HepG2 (cell line): ENCODE data around the gene ZNF222. TPM values are rescaled to one million over a fixed set of nuclear protein-coding genes. Genes with fewer than 3 reads are reported as not detected.
A peak's percentile ranks its signal among the peaks of the same experiment; 100 is the strongest.

Experiments
- ATAC-seq: fragments of 200-7000 bp; cut with Tn5 transposase; 3 replicates; pipeline ENCODE4 v1.9.1; 2020; ENCODE audit warnings: mild to moderate bottlenecking, moderate library complexity
- BruUV-seq: library from RNA; stranded (reverse); fragments of 400-500 nt; replicated peaks from 2 replicates; lab custom pipeline; 2021; lab: Mats Ljungman, UMichigan
- CTCF ChIA-PET: fragments of 300-600 bp; formaldehyde crosslinking; extraction: SDS; loops from one replicate; lab custom pipeline; 2021; ENCODE audit warnings: low total read pairs, inconsistent platforms, low intra/inter-chr PET ratio; lab: Yijun Ruan, JAX
- POLR2A ChIA-PET: fragments of 350-600 bp; sonication (Branson Sonifier 250); formaldehyde crosslinking; loops from one replicate; lab custom pipeline; 2020; ENCODE audit warnings: antibody characterized with exemption, inconsistent platforms; lab: Yijun Ruan, JAX
- DNase-seq: peaks from one replicate; pipeline ENCODE4 v3.0.0-alpha.2; 2015; ENCODE audit warnings: low spot score
- FAIRE-seq: peaks from 3 replicates; lab custom pipeline; 2011; peaks lifted over from hg19 to GRCh38; lab: Jason Lieb, UNC
- H2AFZ ChIP-seq: one replicate; pipeline ENCODE4 v1.6.1; 2011; ENCODE audit warnings: low read length, inconsistent platforms
- H3K27ac ChIP-seq: fragments of 300-600 bp; 3 replicates; pipeline ENCODE4 v1.8.0; 2011; ENCODE audit warnings: mixed run types, mild to moderate bottlenecking, mixed read lengths, low read length, inconsistent platforms; ENCODE audit not compliant: insufficient read depth; ENCODE audit errors: extremely low read length
- H3K27me3 ChIP-seq, 2 experiments: fragments of 200-600 bp in 1 of 2; 2 replicates in 1 of 2; 3 replicates in 1 of 2; pipeline versions ENCODE4 v1.6.0 to v1.8.0; 2011; ENCODE audit warnings: low read length in 2 of 2, mild to moderate bottlenecking in 2 of 2, moderate library complexity in 2 of 2, inconsistent platforms in 1 of 2; ENCODE audit not compliant: insufficient read depth in 2 of 2, control insufficient read depth in 1 of 2
- H3K36me3 ChIP-seq, 2 experiments: fragments of 200-600 bp in 1 of 2; replicated peaks in 1 of 2; 2 replicates in 1 of 2; 3 replicates in 1 of 2; pipeline versions ENCODE4 v1.5.1 to v1.8.0; 2011; ENCODE audit warnings: low read length in 2 of 2, inconsistent platforms in 1 of 2; ENCODE audit not compliant: insufficient read depth in 2 of 2, control insufficient read depth in 1 of 2
- H3K4me1 ChIP-seq: 2 replicates; pipeline ENCODE4 v1.5.1; 2012; ENCODE audit warnings: low read length, inconsistent platforms; ENCODE audit not compliant: insufficient read depth
- H3K4me2 ChIP-seq: 2 replicates; pipeline ENCODE4 v1.6.0; 2011; ENCODE audit warnings: low read depth, low read length, inconsistent platforms
- H3K4me3 ChIP-seq, 3 experiments: fragments of 200-600 bp in 1 of 3; sonication (generic), shearing (Covaris generic) in 1 of 3; replicated peaks in 1 of 3; 2 replicates each; pipeline ENCODE4 v1.5.1; 2011 to 2016; ENCODE audit warnings: low read length in 3 of 3, inconsistent platforms in 2 of 3, low read depth in 2 of 3, mild to moderate bottlenecking in 2 of 3, control low read depth in 1 of 3, mixed read lengths in 1 of 3; ENCODE audit not compliant: insufficient read depth in 1 of 3
- H3K79me2 ChIP-seq: one replicate; pipeline ENCODE4 v1.6.1; 2011; ENCODE audit warnings: low read length, inconsistent platforms; ENCODE audit not compliant: insufficient read depth
- H3K9ac ChIP-seq: 2 replicates; pipeline ENCODE4 v1.6.0; 2011; ENCODE audit warnings: mild to moderate bottlenecking, low read depth, low read length, inconsistent platforms; ENCODE audit not compliant: insufficient read depth
- H3K9me3 ChIP-seq: 2 replicates; pipeline ENCODE4 v1.5.1; 2012; ENCODE audit warnings: mild to moderate bottlenecking, low read length
- H4K20me1 ChIP-seq: 2 replicates; pipeline ENCODE4 v1.6.0; 2011; ENCODE audit warnings: inconsistent platforms, mild to moderate bottlenecking, low read length, moderate library complexity; ENCODE audit not compliant: insufficient read depth
- AGO1 ChIP-seq: fragments of 200-400 bp; formaldehyde crosslinking; IDR thresholded peaks from 2 replicates; pipeline ENCODE4 v1.6.1; 2017; ENCODE audit warnings: mild to moderate bottlenecking, low read depth, low read length, moderate library complexity; ENCODE audit not compliant: poor library complexity, severe bottlenecking
- DDIT3 ChIP-seq: sonication (generic); formaldehyde crosslinking; IDR thresholded peaks from 2 replicates; pipeline ENCODE4 v1.4.0; 2020; ENCODE audit warnings: mild to moderate bottlenecking, missing genetic modification reagents
- EP300 ChIP-seq, 3 experiments: sonication (generic) in 1 of 3; formaldehyde crosslinking in 1 of 3; IDR thresholded peaks; 2 replicates each; pipeline versions ENCODE4 v1.5.1 to v1.6.1; 2011 to 2020; ENCODE audit warnings: low read depth in 2 of 3, low read length in 2 of 3, borderline replicate concordance in 1 of 3, improper control_type of control experiment in 1 of 3, mild to moderate bottlenecking in 1 of 3, missing genetic modification reagents in 1 of 3, moderate library complexity in 1 of 3
- IRF9 ChIP-seq: sonication (generic); formaldehyde crosslinking; IDR thresholded peaks from 2 replicates; pipeline ENCODE4 v1.8.0; 2022; ENCODE audit warnings: missing genetic modification reagents, mild to moderate bottlenecking, borderline replicate concordance
- KLF16 ChIP-seq, 2 experiments: sonication (generic) in 1 of 2; formaldehyde crosslinking in 1 of 2; IDR thresholded peaks; 2 replicates each; pipeline versions ENCODE4 v1.6.1 to v1.8.0; 2016 to 2023; ENCODE audit warnings: missing genetic modification reagents in 2 of 2, missing compliant biosample characterization in 1 of 2
- MYC ChIP-seq: sonication (generic); formaldehyde crosslinking; IDR thresholded peaks from 2 replicates; pipeline ENCODE4 v1.9.0; 2021; ENCODE audit warnings: missing genetic modification reagents, borderline replicate concordance
- NAIF1 ChIP-seq: sonication (generic); formaldehyde crosslinking; IDR thresholded peaks from 2 replicates; pipeline ENCODE4 v1.5.0; 2020; ENCODE audit warnings: mild to moderate bottlenecking, missing genetic modification reagents, borderline replicate concordance
- NCOA2 ChIP-seq: sonication (generic); formaldehyde crosslinking; IDR thresholded peaks from 2 replicates; pipeline ENCODE4 v1.8.0; 2022; ENCODE audit warnings: inconsistent platforms
- PRDM4 ChIP-seq: sonication (generic); formaldehyde crosslinking; IDR thresholded peaks from 2 replicates; pipeline ENCODE4 v1.9.0; 2021; ENCODE audit warnings: missing genetic modification reagents, borderline replicate concordance
- RBM22 ChIP-seq: fragments of 200-400 bp; formaldehyde crosslinking; optimal IDR thresholded peaks from 2 replicates; pipeline ENCODE3; 2017; ENCODE audit warnings: mild to moderate bottlenecking, low read length, moderate library complexity
- RFX5 ChIP-seq: IDR thresholded peaks from 2 replicates; pipeline ENCODE4 v1.6.1; 2011; ENCODE audit warnings: low read depth, low read length, improper control_type of control experiment
- RFXANK ChIP-seq: IDR thresholded peaks from 2 replicates; pipeline ENCODE4 v1.6.1; 2016
- RFXAP ChIP-seq: sonication (generic); formaldehyde crosslinking; IDR thresholded peaks from 2 replicates; pipeline ENCODE4 v1.4.0; 2020; ENCODE audit warnings: missing genetic modification reagents, borderline replicate concordance
- SRY ChIP-seq: sonication (generic); formaldehyde crosslinking; IDR thresholded peaks from 2 replicates; pipeline ENCODE4 v1.8.0; 2022; ENCODE audit warnings: mild to moderate bottlenecking, missing genetic modification reagents
- TBX3 ChIP-seq: fragments of 450-650 bp; IDR thresholded peaks from 2 replicates; pipeline ENCODE4 v1.6.1; 2017; ENCODE audit warnings: antibody characterized with exemption, mild to moderate bottlenecking, inconsistent platforms, borderline replicate concordance
- TCF12 ChIP-seq, 2 experiments: fragments of 450-650 bp in 1 of 2; sonication (generic) in 1 of 2; formaldehyde crosslinking in 1 of 2; IDR thresholded peaks; 2 replicates each; pipeline versions ENCODE4 v1.6.1 to v1.8.0; 2017 to 2022; ENCODE audit warnings: antibody characterized with exemption in 1 of 2, mild to moderate bottlenecking in 1 of 2, missing genetic modification reagents in 1 of 2, moderate library complexity in 1 of 2
- TMF1 ChIP-seq: sonication (generic); formaldehyde crosslinking; IDR thresholded peaks from 2 replicates; pipeline ENCODE4 v1.8.1; 2022; ENCODE audit warnings: low read depth, missing genetic modification reagents
- ZNF460 ChIP-seq: sonication (generic); formaldehyde crosslinking; IDR thresholded peaks from 2 replicates; pipeline ENCODE4 v1.5.1; 2020; ENCODE audit warnings: missing genetic modification reagents, mild to moderate bottlenecking, borderline replicate concordance
- ZNF713 ChIP-seq: sonication (generic); formaldehyde crosslinking; IDR thresholded peaks from 2 replicates; pipeline ENCODE4 v1.4.0; 2020; ENCODE audit warnings: mild to moderate bottlenecking, missing genetic modification reagents
- ZSCAN12 ChIP-seq: sonication (generic); formaldehyde crosslinking; IDR thresholded peaks from 2 replicates; pipeline ENCODE4 v1.9.0; 2021; ENCODE audit warnings: mild to moderate bottlenecking, missing genetic modification reagents
- WGBS: methylation state at CpG from one replicate; pipeline ENCODE4 v1.1.6; 2017; ENCODE audit warnings: low lambda C conversion rate; 5-methylcytosine and 5-hydroxymethylcytosine counted together
- in situ Hi-C: cut with HindIII; loops from 2 replicates; pipeline ENCODE4 v1.10.0; 2017; ENCODE audit warnings: low pct_unique_long_range_greater_than_20kb; ENCODE audit not compliant: extremely low pct_ligation_motif_present
- intact Hi-C: fragments of 100-400 bp; cut with micrococcal nuclease; formaldehyde crosslinking; loops from one replicate; pipeline ENCODE4 v1.10.0; 2022; ENCODE audit not compliant: unreplicated experiment
- polyA plus RNA-seq, 8 experiments: library from polyadenylated mRNA; depleted of rRNA in 3 of 8; stranded (reverse) in 7 of 8; unstranded in 1 of 8; fragments of >200 nt; fragmentation: Illumina TruSeq in 4 of 8; extraction: Trizol in 4 of 8; gene quantifications; 2 replicates each; pipeline versions ENCODE4 v1.2.1 to v1.2.3, GENCODE V29; 2011 to 2016; ENCODE audit warnings: low read depth in 4 of 8, missing spikeins in 1 of 8, mixed read lengths in 1 of 8; ENCODE audit not compliant: insufficient read depth in 1 of 8
- total RNA-seq, 5 experiments: library from RNA; depleted of rRNA; stranded (reverse); fragments of >200 nt; fragmentation: Illumina TruSeq; extraction: Trizol; gene quantifications; 2 replicates each; pipeline ENCODE4 v1.2.3, GENCODE V29; 2016; ENCODE audit warnings: low read depth in 1 of 5

The ZNF222 gene
- total and polyA plus RNA-seq, 2 of the 13 experiments (the other 11 are each of a cell fraction or from before 2014, with no cell fraction given): 2.2 to 6.2 TPM

- H3K27me3 ChIP-seq: no peaks in the 10 kb centered on the region; a peak in 1 of 5 replicates
- ATAC-seq (peak; percentile 99), DNase-seq (peak; percentile 84), FAIRE-seq (peak; percentile 78)
- peak within 1 kb of the TSS; percentile 66 for H3K9ac ChIP-seq
- no peaks in the 10 kb centered on the region for H3K9me3 ChIP-seq
- in situ Hi-C loops (no loop called here), intact Hi-C loops (loop anchor here (1.0 to 10.0 kb wide), 3 partner anchors 22 to 117 kb away; partner anchors contain the start of genes ZNF221, ZNF224 and ZNF230)
- no peaks in the 10 kb centered on the region for H3K79me2 ChIP-seq
- CTCF ChIA-PET: no interaction called here
- 2% methylated on average over 21 of the region's 40 CpGs for WGBS
- peaks cover 17% of the 10 kb centered on the region for H3K4me1 ChIP-seq
- H3K36me3 ChIP-seq: 0 out of 5 replicates have a peak, but pooled peaks cover 0 to 3% of the 10 kb centered on the region in 2 experiments
- BruUV-seq: no TSS peak
- peak within 1 kb of the TSS; percentile 55 for H3K27ac ChIP-seq
- H4K20me1 ChIP-seq: no peaks in the 10 kb centered on the region
- H3K4me2 ChIP-seq: peak within 1 kb of the TSS; percentile 91
- H3K4me3 ChIP-seq: peak within 1 kb of the TSS; percentile 70 to 90 (median 83)
- H2AFZ ChIP-seq: peak within 1 kb of the TSS; percentile 95
- POLR2A ChIA-PET: interaction anchor here (0.7 kb wide), 1 partner anchor 171 kb away, joined by 3 read pairs; no protein-coding TSS in a partner anchor
- TF ChIP-seq SRY (CRISPR knock-in tag) (peak; percentile 75), RFXANK (no peak), ZSCAN12 (CRISPR knock-in tag) (no peak), TMF1 (CRISPR knock-in tag) (no peak), RBM22 (no peak), ZNF713 (CRISPR knock-in tag) (no peak), TBX3 (no peak), RFXAP (no peak; the same call in 1 of the 2 replicates), PRDM4 (CRISPR knock-in tag) (no peak), EP300 (IDR thresholded peaks at IDR 0.05; ENCODE audit: low read depth in 2 of 2, low read length in 2 of 2) (no peak), EP300 (CRISPR knock-in tag; IDR thresholded peaks at IDR 0.05; ENCODE audit: borderline replicate concordance) (no peak), TCF12 (IDR thresholded peaks at IDR 0.05) (no peak), TCF12 (CRISPR knock-in tag; IDR thresholded peaks at IDR 0.05) (no peak), NAIF1 (CRISPR knock-in tag) (no peak), KLF16 (CRISPR knock-in tag; IDR thresholded peaks at IDR 0.05) (peak in 1 of 2 experiments; percentile 61; a peak in 2 of 4 replicates), AGO1 (no peak), IRF9 (CRISPR knock-in tag) (no peak), DDIT3 (CRISPR knock-in tag) (no peak), MYC (peak; percentile 42; the same call in 1 of the 2 replicates), NCOA2 (CRISPR knock-in tag) (0 out of 2 replicates have a peak, but pooled peaks have one; percentile 50), RFX5 (no peak), ZNF460 (CRISPR knock-in tag) (no peak)
These were observed 46.8 kb downstream of the ZNF222 start, which contains the start of gene ZNF284 for GRCh38 chr19:44071824-44072542. Gene ZNF284, plus strand, starts transcription at chr19:44072159. Its CDS starts 4,231 bp downstream, at chr19:44076390.
